ENCODE data around the gene FAM78A.

- TF ChIP-seq POLR2AphosphoS5 (IDR thresholded peaks at IDR 0.05; ENCODE audit: low read depth, low read length) = no peak
- no peak for TF ChIP-seq TAF1 (IDR thresholded peaks at IDR 0.05; ENCODE audit: low read depth, low read length)
- no peak for TF ChIP-seq POLR2A (IDR thresholded peaks at IDR 0.05; ENCODE audit: low read depth, low read length)
- no peak for TF ChIP-seq PAX5 (IDR thresholded peaks at IDR 0.05; ENCODE audit: insufficient read depth, low read length, severe bottlenecking)
- no peak for TF ChIP-seq POU2F2 (IDR thresholded peaks at IDR 0.05; ENCODE audit: low read depth, low read length)
These were observed 36.0 kb downstream of the FAM78A start for GRCh38 chr9:131240047-131240921.

Data from GM12891 (cell line).